ENCODE data around the gene SNX25. TPM values are rescaled to one million over a fixed set of nuclear protein-coding genes. Genes with fewer than 3 reads are reported as not detected.

The SNX25 gene
- total RNA-seq, 1 donor from 2014 or later, result 26.4 TPM

GRCh38 chr4:185380320-185380719, 170.9 kb downstream of the SNX25 start:
- no peak for DNase-seq

GRCh38 chr4:185381288-185382196, 172.1 kb downstream of the SNX25 start:
- DNase-seq, result no peak

GRCh38 chr4:185382754-185383153, 173.4 kb downstream of the SNX25 start:
- DNase-seq, result no peak

GRCh38 chr4:185383451-185383850, 174.1 kb downstream of the SNX25 start:
- DNase-seq, result no peak

GRCh38 chr4:185384061-185384460, 174.7 kb downstream of the SNX25 start:
- DNase-seq, result no peak

- DNase-seq, result peak; percentile 55
These were observed 175.5 kb downstream of the SNX25 start for GRCh38 chr4:185384930-185385331.

- no peak for DNase-seq
These were observed 178.6 kb downstream of the SNX25 start for GRCh38 chr4:185387957-185388356.

GRCh38 chr4:185390941-185391340, 181.5 kb downstream of the SNX25 start:
- DNase-seq, result no peak

- DNase-seq, result no peak
These were observed 182.8 kb downstream of the SNX25 start for GRCh38 chr4:185392156-185392555.

GRCh38 chr4:185394568-185395237, 185.3 kb downstream of the SNX25 start:
- DNase-seq, result peak; percentile 36

GRCh38 chr4:185395238-185395955, 186.0 kb downstream of the SNX25 start, which contains the start of gene LRP2BP:
Gene LRP2BP (minus strand): TSS chr4:185395924. CDS start chr4:185378186, 17,738 bp downstream.
- DNase-seq, result peak; percentile 97

GRCh38 chr4:185395956-185396723, 186.7 kb downstream of the SNX25 start:
- DNase-seq, result peak; percentile 99

- peak; percentile 82 for DNase-seq
These were observed 187.5 kb downstream of the SNX25 start, which contains the start of gene ANKRD37 for GRCh38 chr4:185396724-185397385. Gene ANKRD37 (plus strand): TSS chr4:185396841. CDS start chr4:185396924, 83 bp downstream.

GRCh38 chr4:185398618-185399017, 189.2 kb downstream of the SNX25 start:
- DNase-seq, result no peak

GRCh38 chr4:185399466-185399865, 190.1 kb downstream of the SNX25 start:
- DNase-seq, result no peak

GRCh38 chr4:185404031-185404430, 194.6 kb downstream of the SNX25 start:
- no peak for DNase-seq

GRCh38 chr4:185405296-185405999, 196.1 kb downstream of the SNX25 start:
- DNase-seq, result no peak

- DNase-seq, result no peak
These were observed 199.0 kb downstream of the SNX25 start for GRCh38 chr4:185408432-185408831.

GRCh38 chr4:185411849-185412248, 202.5 kb downstream of the SNX25 start:
- DNase-seq, result no peak

- no peak for DNase-seq
These were observed 203.0 kb downstream of the SNX25 start for GRCh38 chr4:185412412-185412811.

Measured in tongue (tissue), 2 donors.